ENCODE measurements around the gene NELL1. TPM values are rescaled to one million over a fixed set of nuclear protein-coding genes. Genes with fewer than 3 reads are reported as not detected.

The NELL1 gene
- total and polyA plus RNA-seq, 4 donors, result 0.05 to 0.31 (median 0.12) TPM; not detected in 1

DNA sequence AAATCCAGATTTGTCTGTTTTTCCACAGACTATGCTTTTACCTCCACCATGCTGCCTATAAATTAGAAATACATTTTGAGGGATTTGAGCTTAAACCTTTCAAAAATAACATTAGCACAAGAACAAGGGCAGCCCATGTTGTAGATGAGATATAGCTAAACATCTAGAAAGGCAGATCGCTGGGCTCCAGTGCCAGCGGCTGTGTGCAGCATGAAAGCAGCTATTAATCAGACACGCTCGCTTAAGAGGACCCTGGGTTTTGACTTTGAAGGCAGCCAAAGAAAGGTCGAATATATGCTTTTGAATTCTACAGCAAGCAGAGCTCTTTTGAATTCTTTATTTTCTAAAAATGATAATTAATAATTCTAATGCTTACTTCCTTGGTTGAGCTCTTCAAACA lies 684.0 kb downstream of the NELL1 start:
- 70 to 91% methylated on average over 5 of the region's 5 CpGs for WGBS, 2 donors
- H3K9me3 ChIP-seq (ENCODE audit: control insufficient read depth in 4 of 4, insufficient read depth in 3 of 4, low read length in 3 of 4), result peaks cover 0 to 9% (median 0%) of the 10 kb centered on the region in 4 donors
- no peaks in the 10 kb centered on the region for H3K36me3 ChIP-seq (ENCODE audit: control insufficient read depth in 4 of 4, insufficient read depth in 4 of 4, low read length in 4 of 4)
- peaks cover 0 to 6% (median 0%) of the 10 kb centered on the region in 5 donors for H3K4me1 ChIP-seq (ENCODE audit: control insufficient read depth in 5 of 5, insufficient read depth in 5 of 5, low read length in 5 of 5)
- H3K4me3 ChIP-seq, result no peak overlapping the region
- no peaks in the 10 kb centered on the region for H3K27me3 ChIP-seq (ENCODE audit: control insufficient read depth in 3 of 3, insufficient read depth in 3 of 3, low read length in 2 of 3)
- ATAC-seq (ENCODE audit: insufficient read depth, low FRiP score), result no peak
- no peak overlapping the region for H3K9ac ChIP-seq (ENCODE audit: insufficient read depth in 1 of 2, low read length in 2 of 2)
- TF ChIP-seq, protein P1, sequence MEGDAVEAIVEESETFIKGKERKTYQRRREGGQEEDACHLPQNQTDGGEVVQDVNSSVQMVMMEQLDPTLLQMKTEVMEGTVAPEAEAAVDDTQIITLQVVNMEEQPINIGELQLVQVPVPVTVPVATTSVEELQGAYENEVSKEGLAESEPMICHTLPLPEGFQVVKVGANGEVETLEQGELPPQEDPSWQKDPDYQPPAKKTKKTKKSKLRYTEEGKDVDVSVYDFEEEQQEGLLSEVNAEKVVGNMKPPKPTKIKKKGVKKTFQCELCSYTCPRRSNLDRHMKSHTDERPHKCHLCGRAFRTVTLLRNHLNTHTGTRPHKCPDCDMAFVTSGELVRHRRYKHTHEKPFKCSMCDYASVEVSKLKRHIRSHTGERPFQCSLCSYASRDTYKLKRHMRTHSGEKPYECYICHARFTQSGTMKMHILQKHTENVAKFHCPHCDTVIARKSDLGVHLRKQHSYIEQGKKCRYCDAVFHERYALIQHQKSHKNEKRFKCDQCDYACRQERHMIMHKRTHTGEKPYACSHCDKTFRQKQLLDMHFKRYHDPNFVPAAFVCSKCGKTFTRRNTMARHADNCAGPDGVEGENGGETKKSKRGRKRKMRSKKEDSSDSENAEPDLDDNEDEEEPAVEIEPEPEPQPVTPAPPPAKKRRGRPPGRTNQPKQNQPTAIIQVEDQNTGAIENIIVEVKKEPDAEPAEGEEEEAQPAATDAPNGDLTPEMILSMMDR (IDR thresholded peaks at IDR 0.05; ENCODE audit: control extremely low read depth, extremely low read depth), result no peak
- no peak for DNase-seq
- H3K27ac ChIP-seq (ENCODE audit: low read depth in 1 of 2, low read length in 1 of 2), result no peak overlapping the region

DNA sequence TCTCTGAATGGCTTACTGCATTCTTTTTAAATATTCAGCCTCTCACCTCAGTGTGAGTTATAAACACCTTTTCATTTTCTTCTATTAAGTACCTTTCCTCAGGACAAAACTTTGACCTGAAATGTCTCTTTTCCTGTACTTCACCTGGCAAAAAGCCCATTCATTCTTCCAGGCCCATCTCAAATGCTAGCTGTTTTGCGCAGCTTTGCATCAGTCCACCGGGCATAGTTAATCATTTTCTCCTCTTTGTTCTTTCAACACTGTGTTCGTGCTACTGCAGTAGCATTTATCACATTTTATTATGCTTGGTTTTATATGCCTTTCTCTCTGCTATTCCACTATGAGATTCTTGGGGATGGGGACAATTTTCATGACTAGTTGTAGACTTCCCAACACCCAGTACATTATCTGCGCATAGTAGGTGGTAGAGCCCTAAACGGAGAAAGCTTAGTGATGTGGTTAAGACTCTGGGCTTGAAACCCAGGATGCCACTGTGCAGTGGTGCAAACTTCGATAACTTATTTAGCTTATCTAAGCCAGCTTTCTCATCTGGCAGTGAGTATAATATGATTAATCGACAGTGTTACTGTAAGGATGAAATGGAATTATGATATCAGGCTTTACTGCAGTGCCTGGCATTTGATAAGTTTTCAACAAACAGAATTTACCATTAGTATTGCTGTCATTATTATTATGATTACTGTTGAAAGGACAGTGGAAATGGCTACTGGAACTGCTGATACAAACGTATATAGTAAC lies 695.7 kb downstream of the NELL1 start:
- Histone ChIP-seq H3K27ac (ENCODE audit: low read depth in 1 of 2, low read length in 1 of 2) (no peak overlapping the region), H3K4me1 (ENCODE audit: control insufficient read depth in 5 of 5, insufficient read depth in 5 of 5, low read length in 5 of 5) (peaks cover 0 to 5% (median 0%) of the 10 kb centered on the region in 5 donors), H3K9ac (ENCODE audit: insufficient read depth in 1 of 2, low read length in 2 of 2) (no peak overlapping the region), H3K4me3 (no peak overlapping the region), H3K27me3 (ENCODE audit: control insufficient read depth in 3 of 3, insufficient read depth in 3 of 3, low read length in 2 of 3) (no peaks in the 10 kb centered on the region), H3K9me3 (ENCODE audit: control insufficient read depth in 4 of 4, insufficient read depth in 3 of 4, low read length in 3 of 4) (peaks cover 0 to 2% (median 0%) of the 10 kb centered on the region in 4 donors), H3K36me3 (ENCODE audit: control insufficient read depth in 4 of 4, insufficient read depth in 4 of 4, low read length in 4 of 4) (no peaks in the 10 kb centered on the region)
- WGBS, 2 donors, result 72 to 81% methylated on average over 8 of the region's 8 CpGs
- TF ChIP-seq, protein P1 (IDR thresholded peaks at IDR 0.05; ENCODE audit: control extremely low read depth, extremely low read depth), result no peak
- DNase-seq (no peak), ATAC-seq (ENCODE audit: insufficient read depth, low FRiP score) (no peak)

DNA sequence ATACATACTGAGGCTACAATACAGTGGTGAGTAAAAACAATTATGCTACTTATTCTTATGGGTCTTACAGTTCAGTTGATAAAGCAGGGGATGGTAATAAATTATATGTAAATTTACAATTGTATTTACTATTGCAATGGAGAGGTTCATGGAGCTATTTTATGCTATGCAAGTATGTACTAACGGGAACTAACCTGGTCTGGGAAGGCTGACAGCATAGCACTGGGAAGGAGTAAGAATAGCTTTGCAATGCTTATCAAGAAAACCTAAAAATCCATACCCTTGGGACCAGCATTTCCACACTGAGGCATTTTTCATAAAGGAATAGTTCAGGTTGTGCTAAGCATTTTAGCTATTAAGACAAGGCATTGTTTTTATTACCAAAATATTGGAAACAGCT lies 700.6 kb downstream of the NELL1 start:
- Histone ChIP-seq H3K36me3 (ENCODE audit: control insufficient read depth in 4 of 4, insufficient read depth in 4 of 4, low read length in 4 of 4) (no peaks in the 10 kb centered on the region), H3K9me3 (ENCODE audit: control insufficient read depth in 4 of 4, insufficient read depth in 3 of 4, low read length in 3 of 4) (no peaks in the 10 kb centered on the region), H3K4me3 (no peak overlapping the region), H3K27ac (ENCODE audit: low read depth in 1 of 2, low read length in 1 of 2) (no peak overlapping the region), H3K9ac (ENCODE audit: insufficient read depth in 1 of 2, low read length in 2 of 2) (no peak overlapping the region), H3K4me1 (ENCODE audit: control insufficient read depth in 5 of 5, insufficient read depth in 5 of 5, low read length in 5 of 5) (peaks cover 0 to 5% (median 0%) of the 10 kb centered on the region in 5 donors), H3K27me3 (ENCODE audit: control insufficient read depth in 3 of 3, insufficient read depth in 3 of 3, low read length in 2 of 3) (no peaks in the 10 kb centered on the region)
- ATAC-seq (ENCODE audit: insufficient read depth, low FRiP score) (no peak), DNase-seq (no peak)
- TF ChIP-seq, protein P1 (IDR thresholded peaks at IDR 0.05; ENCODE audit: control extremely low read depth, extremely low read depth), result no peak
- WGBS, 2 donors, result 78 to 98% methylated on average over 1 of the region's 1 CpG
